Measurements from ENCODE around the gene FTO. TPM values are rescaled to one million over a fixed set of nuclear protein-coding genes. Genes with fewer than 3 reads are reported as not detected.

The FTO gene
- polyA plus RNA-seq, 1 donor from 2014 or later: 80.1 TPM

GRCh38 chr16:54066451-54067105 is 362.6 kb downstream of the FTO start:
- no peak overlapping the region for H3K4me3 ChIP-seq (ENCODE audit: low read length)
- no peaks in the 10 kb centered on the region for H3K9me3 ChIP-seq (ENCODE audit: low read length)
- H4K20me1 ChIP-seq (ENCODE audit: insufficient read depth): no peaks in the 10 kb centered on the region
- H2AFZ ChIP-seq (ENCODE audit: low read depth, low read length): no peak overlapping the region
- H3F3A ChIP-seq (ENCODE audit: insufficient read depth, low read length, poor library complexity, severe bottlenecking): peaks cover 9% of the 10 kb centered on the region
- no peaks in the 10 kb centered on the region for H3K36me3 ChIP-seq (ENCODE audit: insufficient read depth, low read length)
- no peaks in the 10 kb centered on the region for H3K79me2 ChIP-seq (replicated peaks; ENCODE audit: insufficient read depth, low read length)
- no peak overlapping the region for H3K9ac ChIP-seq (ENCODE audit: low read length)
- TF ChIP-seq MXI1 (conservative IDR thresholded peaks at IDR 0.05; ENCODE audit: poor library complexity, severe bottlenecking): no peak
- TF ChIP-seq REST (IDR thresholded peaks at IDR 0.05; ENCODE audit: borderline replicate concordance): no peak
- TF ChIP-seq SMC3 (conservative IDR thresholded peaks at IDR 0.05; ENCODE audit: poor library complexity): no peak
- no peak for TF ChIP-seq EP300 (conservative IDR thresholded peaks at IDR 0.05; ENCODE audit: poor library complexity, severe bottlenecking)
- TF ChIP-seq EZH2 (IDR thresholded peaks at IDR 0.05; ENCODE audit: borderline replicate concordance, insufficient read depth, low read length, poor library complexity, severe bottlenecking): no peak
- TF ChIP-seq RAD21 (conservative IDR thresholded peaks at IDR 0.05): no peak
- TF ChIP-seq TAF1 (IDR thresholded peaks at IDR 0.05; ENCODE audit: low read depth): no peak
- TF ChIP-seq CTCF (IDR thresholded peaks at IDR 0.05; ENCODE audit: poor library complexity, severe bottlenecking): no peak
- TF ChIP-seq POLR2AphosphoS5 (IDR thresholded peaks at IDR 0.05): no peak
- H3K27ac ChIP-seq (ENCODE audit: low read length): no peak overlapping the region
- no peak overlapping the region for H3K4me2 ChIP-seq (ENCODE audit: low read length)
- H3K27me3 ChIP-seq (ENCODE audit: insufficient read depth, low read depth, low read length): no peaks in the 10 kb centered on the region
- H3K9me2 ChIP-seq (ENCODE audit: insufficient read depth, low read length): no peaks in the 10 kb centered on the region

GRCh38 chr16:54067322-54068065 is 363.5 kb downstream of the FTO start:
- no peaks in the 10 kb centered on the region for H3K79me2 ChIP-seq (replicated peaks; ENCODE audit: insufficient read depth, low read length)
- no peak overlapping the region for H3K9ac ChIP-seq (ENCODE audit: low read length)
- no peaks in the 10 kb centered on the region for H4K20me1 ChIP-seq (ENCODE audit: insufficient read depth)
- no peaks in the 10 kb centered on the region for H3K27me3 ChIP-seq (ENCODE audit: insufficient read depth, low read depth, low read length)
- H2AFZ ChIP-seq (ENCODE audit: low read depth, low read length): no peak overlapping the region
- no peak overlapping the region for H3K4me2 ChIP-seq (ENCODE audit: low read length)
- H3F3A ChIP-seq (ENCODE audit: insufficient read depth, low read length, poor library complexity, severe bottlenecking): peaks cover 9% of the 10 kb centered on the region
- H3K27ac ChIP-seq (ENCODE audit: low read length): no peak overlapping the region
- no peaks in the 10 kb centered on the region for H3K9me2 ChIP-seq (ENCODE audit: insufficient read depth, low read length)
- H3K9me3 ChIP-seq (ENCODE audit: low read length): no peaks in the 10 kb centered on the region
- no peaks in the 10 kb centered on the region for H3K36me3 ChIP-seq (ENCODE audit: insufficient read depth, low read length)
- no peak overlapping the region for H3K4me3 ChIP-seq (ENCODE audit: low read length)
- TF ChIP-seq MXI1 (conservative IDR thresholded peaks at IDR 0.05; ENCODE audit: poor library complexity, severe bottlenecking): no peak
- no peak for TF ChIP-seq EP300 (conservative IDR thresholded peaks at IDR 0.05; ENCODE audit: poor library complexity, severe bottlenecking)
- TF ChIP-seq CTCF (IDR thresholded peaks at IDR 0.05; ENCODE audit: poor library complexity, severe bottlenecking): no peak
- TF ChIP-seq SMC3 (conservative IDR thresholded peaks at IDR 0.05; ENCODE audit: poor library complexity): no peak
- no peak for TF ChIP-seq TAF1 (IDR thresholded peaks at IDR 0.05; ENCODE audit: low read depth)
- TF ChIP-seq REST (IDR thresholded peaks at IDR 0.05; ENCODE audit: borderline replicate concordance): no peak
- TF ChIP-seq RAD21 (conservative IDR thresholded peaks at IDR 0.05): no peak
- no peak for TF ChIP-seq EZH2 (IDR thresholded peaks at IDR 0.05; ENCODE audit: borderline replicate concordance, insufficient read depth, low read length, poor library complexity, severe bottlenecking)
- no peak for TF ChIP-seq POLR2AphosphoS5 (IDR thresholded peaks at IDR 0.05)

Measured in neural cell (in vitro differentiated cells).